K562 (cell line): ENCODE data around the gene POFUT2. TPM values are rescaled to one million over a fixed set of nuclear protein-coding genes. Genes with fewer than 3 reads are reported as not detected.

Source experiments
- ATAC-seq: fragments of 200-7000 bp; cut with Tn5 transposase; 3 replicates; pipeline ENCODE4 v1.9.1; 2020; ENCODE audit warnings: moderate library complexity
- BruUV-seq: library from RNA; stranded (reverse); fragments of 400-500 nt; replicated peaks from 2 replicates; lab custom pipeline; 2021; lab: Mats Ljungman, UMichigan
- CTCF ChIA-PET: fragments of 300-600 bp; formaldehyde crosslinking; extraction: SDS; loops from one replicate; lab custom pipeline; 2021; ENCODE audit warnings: low intra/inter-chr PET ratio; lab: Yijun Ruan, JAX
- POLR2A ChIA-PET: fragments of 300-600, 350-650 bp; sonication (Branson Sonifier 250); formaldehyde crosslinking; extraction: SDS; loops from one replicate; lab custom pipeline; 2021; ENCODE audit warnings: antibody characterized with exemption, inconsistent platforms; lab: Yijun Ruan, JAX
- DNase-seq, 4 experiments: peaks; one replicate each; pipeline versions ENCODE4 v3.0.0 to v3.0.0-alpha.2; 2011 to 2018; ENCODE audit warnings: low spot score in 3 of 4, mixed read lengths in 3 of 4; ENCODE audit errors: extremely low read depth in 1 of 4
- FAIRE-seq: peaks from 2 replicates; lab custom pipeline; 2011; peaks lifted over from hg19 to GRCh38; lab: Jason Lieb, UNC
- H2AFZ ChIP-seq: 2 replicates; pipeline ENCODE4 v1.6.0; 2011; ENCODE audit warnings: low read depth, low read length, control low read depth, inconsistent platforms
- H3K27ac ChIP-seq: fragments of 200-600 bp; 3 replicates; pipeline ENCODE4 v1.8.0; 2011; ENCODE audit warnings: low read depth, mild to moderate bottlenecking, control low read depth, inconsistent platforms, low read length, moderate library complexity, mixed read lengths; ENCODE audit errors: extremely low read depth
- H3K27me3 ChIP-seq, 2 experiments: fragments of 300-600 bp in 1 of 2; 2 replicates in 1 of 2; 3 replicates in 1 of 2; pipeline versions ENCODE4 v1.6.0 to v1.8.0; 2011; ENCODE audit warnings: inconsistent platforms in 2 of 2, low read length in 2 of 2, mild to moderate bottlenecking in 1 of 2, mixed read lengths in 1 of 2, moderate library complexity in 1 of 2; ENCODE audit not compliant: control insufficient read depth in 2 of 2, insufficient read depth in 2 of 2
- H3K36me3 ChIP-seq: fragments of 300-600 bp; 3 replicates; pipeline ENCODE4 v1.8.0; 2011; ENCODE audit warnings: mild to moderate bottlenecking, low read length, inconsistent platforms; ENCODE audit not compliant: control insufficient read depth, insufficient read depth
- H3K4me1 ChIP-seq, 2 experiments: fragments of 200-600 bp in 1 of 2; replicated peaks in 1 of 2; 2 replicates in 1 of 2; 3 replicates in 1 of 2; pipeline versions ENCODE4 v1.5.1 to v1.8.0; 2011; ENCODE audit warnings: inconsistent platforms in 2 of 2, low read length in 2 of 2, mild to moderate bottlenecking in 1 of 2, mixed read lengths in 1 of 2, moderate library complexity in 1 of 2; ENCODE audit not compliant: control insufficient read depth in 2 of 2, insufficient read depth in 2 of 2
- H3K4me2 ChIP-seq: 2 replicates; pipeline ENCODE4 v1.6.1; 2011; ENCODE audit warnings: low read length, control low read depth, inconsistent platforms, mixed read lengths; ENCODE audit not compliant: insufficient read depth
- H3K4me3 ChIP-seq: fragments of 200-600 bp; sonication (generic), shearing (Covaris generic); 2 replicates; pipeline ENCODE4 v1.5.1; 2016; ENCODE audit warnings: control low read depth, inconsistent platforms
- H3K79me2 ChIP-seq: fragments of 200-600 bp; 3 replicates; pipeline ENCODE4 v1.8.0; 2011; ENCODE audit warnings: low read length, inconsistent platforms; ENCODE audit not compliant: control insufficient read depth, insufficient read depth
- H3K9ac ChIP-seq, 2 experiments: 2 replicates each; pipeline versions ENCODE4 v1.6.0 to v1.6.1; 2011; ENCODE audit warnings: low read depth in 2 of 2, low read length in 2 of 2, control low read depth in 1 of 2, inconsistent platforms in 1 of 2, mild to moderate bottlenecking in 1 of 2, mixed read lengths in 1 of 2; ENCODE audit not compliant: insufficient read depth in 1 of 2
- H3K9me1 ChIP-seq: one replicate; pipeline ENCODE4 v1.6.0; 2011; ENCODE audit warnings: inconsistent platforms, mild to moderate bottlenecking, low read length, moderate library complexity; ENCODE audit not compliant: control insufficient read depth, insufficient read depth
- H3K9me3 ChIP-seq: replicated peaks from 2 replicates; pipeline ENCODE4 v1.5.1; 2011; ENCODE audit warnings: low read depth, low read length, inconsistent platforms; ENCODE audit not compliant: control insufficient read depth, insufficient read depth
- H4K20me1 ChIP-seq: replicated peaks from 2 replicates; pipeline ENCODE4 v1.6.1; 2011; ENCODE audit warnings: low read length, inconsistent platforms, mixed read lengths; ENCODE audit not compliant: control insufficient read depth, insufficient read depth
- EGR1 ChIP-seq: fragments of 450-650 bp; conservative IDR thresholded peaks from 2 replicates; pipeline ENCODE4 v1.6.1; 2017; ENCODE audit warnings: mild to moderate bottlenecking
- ZNF23 ChIP-seq: fragments of 250-450 bp; sonication (Bioruptor Pico); IDR thresholded peaks from 2 replicates; pipeline ENCODE4 v1.4.0; 2020; ENCODE audit warnings: mild to moderate bottlenecking
- ZNF431 ChIP-seq: sonication (generic); formaldehyde crosslinking; IDR thresholded peaks from 2 replicates; pipeline ENCODE4 v1.8.0; 2022; ENCODE audit warnings: mild to moderate bottlenecking, missing genetic modification reagents
- WGBS: fragments of 100-300 bp; shearing (Covaris generic); methylation state at CpG from one replicate; pipeline ENCODE4 v1.1.6; 2016; ENCODE audit warnings: low coverage, mixed read lengths; ENCODE audit not compliant: insufficient coverage; ENCODE audit errors: missing lambda C conversion rate; 5-methylcytosine and 5-hydroxymethylcytosine counted together
- in situ Hi-C: fragments of 300-500 bp; cut with MboI; formaldehyde crosslinking; loops from 4 replicates; pipeline ENCODE4 v1.15.0; 2018; ENCODE audit warnings: inconsistent platforms, mixed read lengths
- intact Hi-C: fragments of 100-400 bp; cut with micrococcal nuclease; formaldehyde crosslinking; loops from 2 replicates; pipeline ENCODE4 v1.14.2; 2022
- polyA plus RNA-seq, 8 experiments: library from polyadenylated mRNA; depleted of rRNA in 4 of 8; stranded (reverse) in 5 of 8; unstranded in 3 of 8; fragments of >200 nt; fragmentation: Nextera tagmentation in 2 of 8; fragmentation: Illumina TruSeq in 1 of 8; extraction: Ambion mirVana in 2 of 8; extraction: Trizol in 1 of 8; gene quantifications; 2 replicates each; pipeline versions ENCODE4 v1.2.1 to v1.2.3, GENCODE V29; 2011 to 2014; ENCODE audit warnings: inconsistent platforms in 1 of 8, missing spikeins in 1 of 8
- total RNA-seq, 7 experiments: library from RNA; depleted of rRNA in 6 of 7; stranded (reverse); fragments of >200 nt in 6 of 7; fragmentation: Illumina TruSeq in 2 of 7; extraction: Trizol in 2 of 7; gene quantifications; 2 replicates each; pipeline versions ENCODE4 v1.2.1 to v1.2.3, GENCODE V29; 2011 to 2021; ENCODE audit warnings: low replicate concordance in 1 of 7

The POFUT2 gene
- total and polyA plus RNA-seq, 9 of the 15 experiments (the other 6 are each of a cell fraction or from before 2014, with no cell fraction given) = 1.1 to 24.2 (median 11.0) TPM

DNA sequence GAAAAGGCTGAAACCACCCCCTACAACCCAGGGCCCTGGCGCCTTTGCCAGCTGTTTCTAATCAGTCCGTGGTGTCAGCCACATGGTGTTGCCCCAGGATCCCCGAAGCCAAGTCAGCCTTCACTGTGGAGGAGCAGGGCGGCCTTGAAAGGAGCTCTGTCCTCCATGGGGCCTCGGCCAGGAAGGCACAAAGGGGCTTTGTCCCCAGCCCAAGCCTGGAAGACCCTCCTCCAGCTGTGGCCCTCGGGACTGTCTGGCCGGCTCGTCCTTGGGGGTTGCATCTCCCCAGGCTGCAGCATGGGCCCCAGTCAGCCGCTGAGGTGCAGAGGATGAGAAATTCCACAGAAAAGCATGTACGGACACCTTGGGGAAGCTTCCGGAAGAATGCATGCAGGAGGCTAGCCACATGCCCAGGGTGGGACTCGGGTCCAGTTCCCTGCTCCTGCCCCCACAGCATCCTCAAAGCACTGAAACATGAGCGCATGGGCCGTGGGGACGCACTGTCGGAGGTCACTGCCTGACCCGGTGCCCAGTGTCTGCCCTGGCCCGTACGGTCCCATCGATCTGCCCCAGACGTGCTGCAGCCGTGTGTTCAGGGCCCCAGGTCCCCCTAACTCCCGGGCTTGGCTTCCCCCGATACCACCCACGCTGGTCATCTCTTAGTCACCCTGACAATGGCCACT is 38.6 kb upstream of the POFUT2 start:
- Histone ChIP-seq H3K27ac (no peak overlapping the region), H3K27me3 (peaks cover 44 to 87% of the 10 kb centered on the region in 2 experiments; a peak in 4 of 5 replicates), H2AFZ (no peak overlapping the region), H3K4me3 (no peak overlapping the region), H3K36me3 (no peaks in the 10 kb centered on the region), H3K9me3 (no peaks in the 10 kb centered on the region), H3K4me1 (peaks cover 0 to 69% of the 10 kb centered on the region in 2 experiments; a peak in 2 of 5 replicates), H3K79me2 (no peaks in the 10 kb centered on the region), H3K9me1 (no peaks in the 10 kb centered on the region), H4K20me1 (peaks cover 35% of the 10 kb centered on the region), H3K9ac (no peak overlapping the region), H3K4me2 (no peak overlapping the region)
- ChIA-PET POLR2A (interaction anchor here (0.6 to 1.4 kb wide), 4 partner anchors 8 to 103 kb away, joined by 3 to 5 read pairs (median 3); no protein-coding TSS in a partner anchor), CTCF (no interaction called here)
- intact Hi-C loops = no loop called here
- in situ Hi-C loops = no loop called here
- no TSS peak for BruUV-seq
- TF ChIP-seq EGR1 (0 out of 2 replicates have a peak, but pooled peaks have one; percentile 14), ZNF23 (no peak), ZNF431 (CRISPR knock-in tag) (no peak)
- FAIRE-seq = no peak
- no peak for DNase-seq
- no peak for ATAC-seq
- 11% methylated on average over 25 of the region's 25 CpGs for WGBS
